AG09319 (cell line): ENCODE data around the gene SSH2.
A peak's percentile ranks its signal among the peaks of the same experiment; 100 is the strongest.

Experiments used
- DNase-seq: peaks from one replicate; pipeline ENCODE4 v3.0.0-alpha.2; 2010; ENCODE audit warnings: low read depth; ENCODE audit errors: extremely low read depth
- CTCF ChIP-seq: IDR thresholded peaks from 2 replicates; pipeline ENCODE4 v1.5.1; 2011; ENCODE audit warnings: low read depth, mild to moderate bottlenecking, inconsistent platforms, low read length, moderate library complexity

SSH2 gene

GRCh38 chr17:29827179-29827578 is 102.8 kb downstream of the SSH2 start:
- TF ChIP-seq CTCF = no peak

GRCh38 chr17:29826114-29826692 is 103.8 kb downstream of the SSH2 start:
- DNase-seq = no peak
- no peak for TF ChIP-seq CTCF

More at GRCh38 chr17:29827179-29827578, 102.8 kb downstream of the SSH2 start:
- DNase-seq = no peak

GRCh38 chr17:29825604-29826003 is 104.4 kb downstream of the SSH2 start:
- no peak for DNase-seq
- TF ChIP-seq CTCF = no peak

GRCh38 chr17:29821897-29822296 is 108.1 kb downstream of the SSH2 start:
- TF ChIP-seq CTCF = no peak
- DNase-seq = no peak

GRCh38 chr17:29820425-29820824 is 109.6 kb downstream of the SSH2 start:
- no peak for DNase-seq
- no peak for TF ChIP-seq CTCF

- peak; percentile 70 for TF ChIP-seq CTCF
- DNase-seq = peak; percentile 34
Observed at GRCh38 chr17:29807520-29808361, 122.3 kb downstream of the SSH2 start.

GRCh38 chr17:29802246-29802645 is 127.8 kb downstream of the SSH2 start:
- no peak for TF ChIP-seq CTCF
- no peak for DNase-seq
